WI38 (cell line): ENCODE measurements around the gene CACNG4.

Experiments used
- H3K4me3 ChIP-seq: 2 replicates; pipeline ENCODE4 v1.5.1; 2011; ENCODE audit warnings: low read depth, mild to moderate bottlenecking, control low read depth, low read length
- TF ChIP-seq, protein P1 (sequence below): IDR thresholded peaks from 2 replicates; pipeline ENCODE4 v1.5.1; 2012; ENCODE audit warnings: low read depth, mild to moderate bottlenecking, control low read depth, low read length

CACNG4 gene

DNA sequence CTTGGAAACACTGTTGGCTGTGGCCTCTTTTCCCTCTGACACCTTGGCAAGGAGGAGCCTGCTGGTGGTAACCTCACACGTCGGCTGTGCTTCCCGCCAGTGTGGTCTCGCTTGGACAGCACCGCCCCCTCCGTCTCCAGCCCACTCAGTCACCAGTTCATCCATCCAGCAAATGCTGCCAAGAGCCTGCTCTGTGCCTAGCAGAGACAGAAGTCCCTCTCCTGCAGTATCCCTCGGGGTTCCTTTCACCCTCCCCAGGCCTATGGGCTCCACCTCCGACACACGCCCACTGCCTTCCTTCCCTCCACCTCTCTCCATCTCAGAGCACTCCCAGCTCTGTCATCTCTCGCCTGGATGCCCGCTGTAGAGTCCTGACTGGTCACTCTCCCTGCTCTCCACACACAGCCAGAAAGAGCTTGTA is 12.3 kb downstream of the CACNG4 start:
- TF ChIP-seq, protein P1, sequence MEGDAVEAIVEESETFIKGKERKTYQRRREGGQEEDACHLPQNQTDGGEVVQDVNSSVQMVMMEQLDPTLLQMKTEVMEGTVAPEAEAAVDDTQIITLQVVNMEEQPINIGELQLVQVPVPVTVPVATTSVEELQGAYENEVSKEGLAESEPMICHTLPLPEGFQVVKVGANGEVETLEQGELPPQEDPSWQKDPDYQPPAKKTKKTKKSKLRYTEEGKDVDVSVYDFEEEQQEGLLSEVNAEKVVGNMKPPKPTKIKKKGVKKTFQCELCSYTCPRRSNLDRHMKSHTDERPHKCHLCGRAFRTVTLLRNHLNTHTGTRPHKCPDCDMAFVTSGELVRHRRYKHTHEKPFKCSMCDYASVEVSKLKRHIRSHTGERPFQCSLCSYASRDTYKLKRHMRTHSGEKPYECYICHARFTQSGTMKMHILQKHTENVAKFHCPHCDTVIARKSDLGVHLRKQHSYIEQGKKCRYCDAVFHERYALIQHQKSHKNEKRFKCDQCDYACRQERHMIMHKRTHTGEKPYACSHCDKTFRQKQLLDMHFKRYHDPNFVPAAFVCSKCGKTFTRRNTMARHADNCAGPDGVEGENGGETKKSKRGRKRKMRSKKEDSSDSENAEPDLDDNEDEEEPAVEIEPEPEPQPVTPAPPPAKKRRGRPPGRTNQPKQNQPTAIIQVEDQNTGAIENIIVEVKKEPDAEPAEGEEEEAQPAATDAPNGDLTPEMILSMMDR, result no peak
- H3K4me3 ChIP-seq, result no peak overlapping the region

DNA sequence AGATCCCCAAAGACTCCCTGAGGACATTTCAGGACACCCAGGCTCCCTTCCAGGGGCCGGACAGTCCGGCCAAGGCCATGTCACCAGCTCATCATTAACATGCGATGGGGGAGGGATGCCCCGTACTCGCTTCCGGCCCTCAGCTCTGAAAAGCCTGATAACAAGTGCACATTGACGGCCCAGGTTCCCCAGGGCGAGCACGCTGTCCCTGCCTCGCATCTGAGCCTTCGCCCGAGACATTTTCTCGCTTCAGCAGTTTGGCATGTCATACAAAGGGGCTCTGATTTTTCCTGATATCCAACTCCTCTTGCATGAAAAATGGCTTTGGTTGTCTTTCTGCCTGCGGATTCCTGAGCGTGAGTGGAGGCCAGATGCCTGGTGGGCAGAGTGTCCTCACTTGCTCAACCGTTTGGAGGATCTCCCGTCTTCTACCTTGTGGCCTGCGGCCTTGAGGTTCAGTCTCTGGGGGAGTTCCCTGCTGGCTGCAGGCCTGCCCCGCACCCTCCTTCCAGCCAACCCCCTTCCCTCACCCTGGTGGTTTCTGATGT is 14.1 kb downstream of the CACNG4 start:
- TF ChIP-seq, protein P1, result no peak
- H3K4me3 ChIP-seq, result no peak overlapping the region

DNA sequence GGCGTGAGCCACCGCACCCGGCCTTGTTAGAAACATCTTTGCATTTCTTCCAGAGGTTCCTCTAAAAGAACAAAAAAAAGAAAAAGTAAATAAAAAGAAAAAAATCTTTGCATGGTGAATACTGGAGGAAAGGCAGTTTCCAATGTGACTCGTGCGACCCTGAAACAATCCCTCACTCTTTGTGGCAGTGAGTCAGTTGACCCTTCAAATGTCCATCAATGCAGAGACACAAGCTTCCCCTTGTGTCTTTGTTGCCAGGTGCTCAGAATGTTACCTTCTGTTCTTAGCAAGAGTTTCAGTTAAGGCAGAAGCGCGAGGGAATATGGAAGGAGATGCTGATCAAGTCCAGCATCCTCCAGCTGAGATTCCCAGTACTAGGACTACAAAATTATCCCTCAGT is 16.4 kb downstream of the CACNG4 start:
- TF ChIP-seq, protein P1, result no peak

DNA sequence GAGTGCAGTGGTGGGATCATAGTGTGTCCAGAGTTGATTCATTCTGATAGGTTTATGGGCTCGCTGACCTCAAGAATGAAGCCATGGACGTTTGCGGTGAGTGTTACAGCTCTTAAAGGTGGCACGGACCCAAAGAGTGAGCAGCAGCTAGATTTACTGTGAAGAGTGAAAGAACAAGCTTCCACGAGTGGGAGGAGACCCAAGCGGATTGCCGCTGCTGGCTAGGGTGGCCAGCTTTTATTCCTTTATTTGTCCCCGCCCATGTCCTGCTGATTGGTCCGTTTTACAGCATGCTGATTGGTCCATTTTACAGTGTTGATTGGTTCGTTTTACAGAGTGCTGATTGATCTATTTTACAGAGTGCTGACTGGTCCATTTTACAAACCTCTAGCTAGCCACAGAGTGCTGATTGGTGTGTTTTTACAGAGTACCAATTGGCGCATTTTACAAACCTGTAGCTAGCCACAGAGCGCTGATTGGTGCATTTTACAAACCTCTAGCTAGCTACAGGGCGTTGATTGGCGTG is 17.5 kb downstream of the CACNG4 start:
- TF ChIP-seq, protein P1, result no peak
- H3K4me3 ChIP-seq, result no peak overlapping the region

More for the DNA sequence above, 16.4 kb downstream of the CACNG4 start:
- H3K4me3 ChIP-seq, result no peak overlapping the region

DNA sequence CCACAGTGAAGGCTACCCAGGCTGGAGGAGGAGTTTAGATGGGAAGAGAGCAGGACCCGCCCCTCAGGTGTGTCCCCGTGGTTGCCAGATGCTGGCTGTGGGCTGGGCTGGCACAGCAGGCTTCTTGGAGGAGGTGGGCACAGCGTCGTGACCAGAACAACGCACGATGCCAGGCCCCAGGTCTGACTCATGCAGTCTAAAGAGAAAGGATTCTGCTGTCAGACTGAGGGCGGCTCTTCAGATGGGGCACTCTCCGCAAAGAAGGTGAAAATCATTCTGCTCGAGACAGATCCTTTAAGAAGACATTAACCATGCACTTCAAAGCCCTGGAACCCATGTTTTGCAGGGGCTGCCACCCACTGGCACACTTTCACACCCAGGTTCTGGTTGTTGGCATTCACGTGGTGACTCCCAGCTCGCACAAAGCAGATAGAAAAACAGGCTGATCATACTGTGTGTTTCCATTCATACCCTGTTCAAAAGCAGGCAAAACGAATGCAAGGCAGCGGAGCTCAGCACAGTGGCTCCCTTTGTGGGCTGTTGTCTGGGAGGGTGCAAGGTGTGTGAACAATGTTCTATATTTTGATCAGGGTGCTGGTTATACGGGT is 19.0 kb downstream of the CACNG4 start:
- TF ChIP-seq, protein P1, result no peak
- no peak overlapping the region for H3K4me3 ChIP-seq

DNA sequence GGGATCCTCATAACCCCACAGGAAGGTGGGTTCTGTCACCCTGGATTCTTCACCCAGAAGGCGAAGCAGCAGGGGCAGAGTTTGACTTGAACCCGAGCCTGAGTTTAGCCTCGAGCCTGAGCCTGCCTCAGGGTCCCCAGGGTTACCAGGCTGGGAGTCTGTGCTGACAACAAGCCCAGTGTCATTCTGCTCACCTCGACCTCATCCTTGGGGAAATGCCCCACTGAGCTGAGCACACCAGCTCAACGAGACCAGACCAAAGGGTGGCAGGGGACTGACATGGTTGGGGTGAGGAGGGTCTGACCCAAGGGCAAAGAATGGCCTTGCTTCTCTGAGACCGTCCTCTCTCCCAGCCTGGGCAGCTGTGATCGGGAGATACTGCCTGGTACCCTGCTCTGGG is 20.2 kb downstream of the CACNG4 start:
- TF ChIP-seq, protein P1, result no peak
- no peak overlapping the region for H3K4me3 ChIP-seq
